ENCODE data around the gene GIT1. TPM values are rescaled to one million over a fixed set of nuclear protein-coding genes. Genes with fewer than 3 reads are reported as not detected.

GIT1 gene
- total and polyA plus RNA-seq, 2 experiments from 2014 or later: 37.5 to 52.1 TPM

GRCh38 chr17:29590411-29591145, 1.1 kb upstream of the GIT1 start:
- H3K4me1 ChIP-seq (ENCODE audit: low read depth): peaks cover 19% of the 10 kb centered on the region

GRCh38 chr17:29588562-29589411, 661 bp downstream of the GIT1 start:
- H3K4me1 ChIP-seq (ENCODE audit: low read depth): peaks cover 21% of the 10 kb centered on the region
- no peak for TF ChIP-seq CTCF (IDR thresholded peaks at IDR 0.05; ENCODE audit: low read depth, low read length)
- no peak overlapping the region for H3K27ac ChIP-seq
- DNase-seq (ENCODE audit: low read depth in 1 of 2, low spot score in 1 of 2): peak; percentile 35 to 68
- no peaks in the 10 kb centered on the region for H3K9me3 ChIP-seq (ENCODE audit: low read depth)
- peak overlapping the region; percentile 46 for H3K4me3 ChIP-seq
- no peaks in the 10 kb centered on the region for H3K36me3 ChIP-seq
- H3K27me3 ChIP-seq: peaks cover 4% of the 10 kb centered on the region

More at GRCh38 chr17:29590411-29591145, 1.1 kb upstream of the GIT1 start:
- peak in 1 of 2 donors; percentile 48 for DNase-seq (ENCODE audit: low read depth in 1 of 2, low spot score in 1 of 2)
- H3K27ac ChIP-seq: no peak overlapping the region
- H3K27me3 ChIP-seq: peaks cover 7% of the 10 kb centered on the region
- TF ChIP-seq CTCF (IDR thresholded peaks at IDR 0.05; ENCODE audit: low read depth, low read length): no peak
- peak overlapping the region; percentile 23 for H3K4me3 ChIP-seq
- no peaks in the 10 kb centered on the region for H3K36me3 ChIP-seq
- no peaks in the 10 kb centered on the region for H3K9me3 ChIP-seq (ENCODE audit: low read depth)

GRCh38 chr17:29588017-29588561, 1.4 kb downstream of the GIT1 start:
- H3K27ac ChIP-seq: no peak overlapping the region
- H3K27me3 ChIP-seq: no peaks in the 10 kb centered on the region
- peak overlapping the region; percentile 46 for H3K4me3 ChIP-seq
- H3K36me3 ChIP-seq: no peaks in the 10 kb centered on the region
- no peak for DNase-seq (ENCODE audit: low read depth in 1 of 2, low spot score in 1 of 2)
- H3K4me1 ChIP-seq (ENCODE audit: low read depth): peaks cover 18% of the 10 kb centered on the region
- TF ChIP-seq CTCF (IDR thresholded peaks at IDR 0.05; ENCODE audit: low read depth, low read length): no peak
- H3K9me3 ChIP-seq (ENCODE audit: low read depth): no peaks in the 10 kb centered on the region

- Histone ChIP-seq H3K4me1 (ENCODE audit: low read depth) (peaks cover 18% of the 10 kb centered on the region), H3K27me3 (no peaks in the 10 kb centered on the region), H3K36me3 (no peaks in the 10 kb centered on the region), H3K9me3 (ENCODE audit: low read depth) (no peaks in the 10 kb centered on the region), H3K4me3 (no peak overlapping the region), H3K27ac (no peak overlapping the region)
- no peak for TF ChIP-seq CTCF (IDR thresholded peaks at IDR 0.05; ENCODE audit: low read depth, low read length)
- DNase-seq (ENCODE audit: low read depth in 1 of 2, low spot score in 1 of 2): no peak
Measured at GRCh38 chr17:29587591-29587990, 1.9 kb downstream of the GIT1 start.

- no peaks in the 10 kb centered on the region for H3K36me3 ChIP-seq
- TF ChIP-seq CTCF (IDR thresholded peaks at IDR 0.05; ENCODE audit: low read depth, low read length): no peak
- H3K4me3 ChIP-seq: no peak overlapping the region
- H3K9me3 ChIP-seq (ENCODE audit: low read depth): no peaks in the 10 kb centered on the region
- no peak overlapping the region for H3K27ac ChIP-seq
- peaks cover 18% of the 10 kb centered on the region for H3K4me1 ChIP-seq (ENCODE audit: low read depth)
- DNase-seq (ENCODE audit: low read depth in 1 of 2, low spot score in 1 of 2): no peak
- no peaks in the 10 kb centered on the region for H3K27me3 ChIP-seq
Measured at GRCh38 chr17:29586676-29587469, 2.6 kb downstream of the GIT1 start.
